ENCODE results near the gene KCNK1.

DNA sequence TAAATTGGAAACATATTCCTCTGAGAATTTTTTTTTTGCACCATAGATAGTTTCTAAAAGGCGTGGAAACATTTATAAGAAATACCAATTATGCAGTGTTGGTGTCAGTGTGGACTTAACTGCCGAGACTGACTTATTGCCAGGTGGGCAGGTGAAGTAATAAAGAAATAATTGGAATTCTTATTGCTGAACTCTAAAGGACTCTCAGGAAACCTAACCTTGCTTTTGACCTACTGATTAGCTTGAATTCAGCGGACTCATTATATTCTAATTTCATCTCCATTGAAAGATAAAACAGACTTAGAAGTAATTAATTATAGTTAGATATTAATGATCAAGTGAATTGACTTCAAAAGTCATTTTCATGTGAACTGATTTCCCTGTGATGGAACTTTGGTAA lies 26.3 kb downstream of the KCNK1 start:
- TF ChIP-seq, protein P1, sequence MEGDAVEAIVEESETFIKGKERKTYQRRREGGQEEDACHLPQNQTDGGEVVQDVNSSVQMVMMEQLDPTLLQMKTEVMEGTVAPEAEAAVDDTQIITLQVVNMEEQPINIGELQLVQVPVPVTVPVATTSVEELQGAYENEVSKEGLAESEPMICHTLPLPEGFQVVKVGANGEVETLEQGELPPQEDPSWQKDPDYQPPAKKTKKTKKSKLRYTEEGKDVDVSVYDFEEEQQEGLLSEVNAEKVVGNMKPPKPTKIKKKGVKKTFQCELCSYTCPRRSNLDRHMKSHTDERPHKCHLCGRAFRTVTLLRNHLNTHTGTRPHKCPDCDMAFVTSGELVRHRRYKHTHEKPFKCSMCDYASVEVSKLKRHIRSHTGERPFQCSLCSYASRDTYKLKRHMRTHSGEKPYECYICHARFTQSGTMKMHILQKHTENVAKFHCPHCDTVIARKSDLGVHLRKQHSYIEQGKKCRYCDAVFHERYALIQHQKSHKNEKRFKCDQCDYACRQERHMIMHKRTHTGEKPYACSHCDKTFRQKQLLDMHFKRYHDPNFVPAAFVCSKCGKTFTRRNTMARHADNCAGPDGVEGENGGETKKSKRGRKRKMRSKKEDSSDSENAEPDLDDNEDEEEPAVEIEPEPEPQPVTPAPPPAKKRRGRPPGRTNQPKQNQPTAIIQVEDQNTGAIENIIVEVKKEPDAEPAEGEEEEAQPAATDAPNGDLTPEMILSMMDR (IDR thresholded peaks at IDR 0.05; ENCODE audit: low read depth, low read length), result no peak
- TF ChIP-seq EZH2phosphoT487 (IDR thresholded peaks at IDR 0.05; ENCODE audit: low read depth), result no peak

All from OCI-LY3 (cell line).